LNCAP (cell line): Measurements from ENCODE around the gene ZNF354B.

Experiments
- TF ChIP-seq, protein P1 (sequence below): fragments of 450-650 bp; IDR thresholded peaks from 2 replicates; pipeline ENCODE4 v1.5.1; 2017; ENCODE audit warnings: mild to moderate bottlenecking

ZNF354B gene

DNA sequence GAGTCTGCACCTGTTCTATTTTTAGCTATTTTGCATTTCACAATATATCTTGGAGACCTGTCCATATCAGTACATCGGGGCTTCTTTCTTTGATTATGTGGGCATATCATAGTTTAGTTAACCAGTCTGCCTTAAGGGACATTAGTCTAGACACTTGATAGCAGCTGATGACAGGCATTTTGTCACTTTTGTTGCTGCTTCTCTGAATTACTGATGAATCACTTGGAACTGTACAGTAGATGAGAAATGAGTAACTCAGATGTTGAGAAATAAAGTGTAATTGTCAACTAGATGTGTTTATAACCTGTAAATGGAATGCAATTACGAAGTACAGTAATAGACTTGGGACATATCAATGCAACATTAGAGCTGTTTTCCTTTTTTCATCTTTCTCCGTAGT is 43.1 kb downstream of the ZNF354B start:
- TF ChIP-seq, protein P1, sequence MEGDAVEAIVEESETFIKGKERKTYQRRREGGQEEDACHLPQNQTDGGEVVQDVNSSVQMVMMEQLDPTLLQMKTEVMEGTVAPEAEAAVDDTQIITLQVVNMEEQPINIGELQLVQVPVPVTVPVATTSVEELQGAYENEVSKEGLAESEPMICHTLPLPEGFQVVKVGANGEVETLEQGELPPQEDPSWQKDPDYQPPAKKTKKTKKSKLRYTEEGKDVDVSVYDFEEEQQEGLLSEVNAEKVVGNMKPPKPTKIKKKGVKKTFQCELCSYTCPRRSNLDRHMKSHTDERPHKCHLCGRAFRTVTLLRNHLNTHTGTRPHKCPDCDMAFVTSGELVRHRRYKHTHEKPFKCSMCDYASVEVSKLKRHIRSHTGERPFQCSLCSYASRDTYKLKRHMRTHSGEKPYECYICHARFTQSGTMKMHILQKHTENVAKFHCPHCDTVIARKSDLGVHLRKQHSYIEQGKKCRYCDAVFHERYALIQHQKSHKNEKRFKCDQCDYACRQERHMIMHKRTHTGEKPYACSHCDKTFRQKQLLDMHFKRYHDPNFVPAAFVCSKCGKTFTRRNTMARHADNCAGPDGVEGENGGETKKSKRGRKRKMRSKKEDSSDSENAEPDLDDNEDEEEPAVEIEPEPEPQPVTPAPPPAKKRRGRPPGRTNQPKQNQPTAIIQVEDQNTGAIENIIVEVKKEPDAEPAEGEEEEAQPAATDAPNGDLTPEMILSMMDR, result no peak

DNA sequence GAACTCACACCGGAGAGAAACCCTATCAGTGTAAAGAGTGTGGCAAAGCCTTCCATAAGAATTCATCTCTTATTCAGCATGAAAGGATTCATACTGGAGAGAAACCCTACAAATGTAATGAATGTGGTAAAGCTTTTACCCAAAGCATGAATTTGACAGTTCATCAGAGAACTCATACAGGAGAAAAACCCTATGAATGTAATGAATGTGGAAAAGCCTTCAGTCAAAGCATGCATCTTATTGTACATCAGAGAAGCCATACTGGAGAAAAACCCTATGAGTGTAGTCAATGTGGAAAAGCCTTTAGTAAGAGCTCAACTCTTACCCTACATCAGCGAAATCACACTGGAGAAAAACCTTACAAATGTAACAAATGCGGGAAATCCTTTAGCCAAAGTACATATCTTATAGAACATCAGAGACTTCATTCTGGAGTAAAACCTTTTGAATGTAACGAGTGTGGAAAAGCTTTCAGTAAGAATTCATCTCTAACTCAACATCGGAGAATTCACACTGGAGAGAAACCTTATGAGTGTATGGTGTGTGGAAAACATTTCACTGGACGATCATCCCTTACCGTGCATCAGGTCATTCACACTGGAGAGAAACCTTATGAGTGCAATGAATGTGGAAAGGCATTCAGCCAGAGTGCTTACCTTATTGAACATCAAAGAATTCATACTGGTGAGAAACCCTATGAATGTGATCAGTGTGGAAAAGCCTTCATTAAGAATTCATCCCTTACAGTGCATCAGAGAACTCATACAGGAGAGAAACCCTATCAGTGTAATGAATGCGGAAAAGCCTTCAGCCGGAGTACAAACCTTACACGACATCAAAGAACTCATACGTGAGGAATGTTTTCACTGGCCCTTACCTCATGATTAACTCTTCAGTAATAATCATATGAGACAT is 72.3 kb downstream of the ZNF354B start:
- TF ChIP-seq, protein P1, result no peak
